HEK293 (cell line): ENCODE results near the gene EEFSEC.

Source experiments
- CTCF ChIA-PET: fragments of 350-600 bp; formaldehyde crosslinking; extraction: SDS; loops from one replicate; lab custom pipeline; 2021; ENCODE audit warnings: antibody characterized with exemption; lab: Yijun Ruan, JAX
- POLR2A ChIA-PET: fragments of 300-600 bp; formaldehyde crosslinking; extraction: SDS; loops from one replicate; lab custom pipeline; 2020; ENCODE audit warnings: antibody characterized with exemption, inconsistent platforms; lab: Yijun Ruan, JAX
- H3K27ac ChIP-seq: fragments of 200-500 bp; sonication (Bioruptor generic); 2 replicates; pipeline ENCODE4 v1.5.1; 2014; ENCODE audit warnings: low read depth, low read length, control low read depth, inconsistent platforms; ENCODE audit errors: extremely low read depth
- H3K36me3 ChIP-seq, 2 experiments: fragments of 200-500 bp in 1 of 2; sonication (Bioruptor generic) in 1 of 2; 1 replicate in 1 of 2; 2 replicates in 1 of 2; pipeline ENCODE4 v1.5.1; 2014 to 2017; ENCODE audit warnings: inconsistent platforms in 2 of 2, low read length in 2 of 2; ENCODE audit not compliant: control insufficient read depth in 2 of 2, insufficient read depth in 1 of 2
- H3K4me1 ChIP-seq: fragments of 200-500 bp; sonication (Bioruptor generic); 2 replicates; pipeline ENCODE4 v1.5.1; 2014; ENCODE audit warnings: mild to moderate bottlenecking, low read length, inconsistent platforms; ENCODE audit not compliant: control insufficient read depth, insufficient read depth
- H3K4me3 ChIP-seq: 2 replicates; pipeline ENCODE4 v1.5.1; 2011; ENCODE audit warnings: low read depth, mild to moderate bottlenecking, control low read depth, low read length, moderate library complexity
- H3K9me3 ChIP-seq: fragments of 200-500 bp; sonication (Bioruptor generic); 2 replicates; pipeline ENCODE4 v1.5.1; 2014; ENCODE audit warnings: low read depth, low read length, inconsistent platforms; ENCODE audit not compliant: control insufficient read depth, insufficient read depth
- GFI1B ChIP-seq: fragments of 450-650 bp; formaldehyde crosslinking; IDR thresholded peaks from 2 replicates; pipeline ENCODE4 v1.5.1; 2016; ENCODE audit warnings: missing biosample characterization, missing genetic modification characterization
- OSR2 ChIP-seq: fragments of 450-650 bp; formaldehyde crosslinking; IDR thresholded peaks from 2 replicates; pipeline ENCODE4 v1.5.1; 2016; ENCODE audit warnings: missing biosample characterization, missing genetic modification characterization
- ZBTB26 ChIP-seq: fragments of 450-650 bp; formaldehyde crosslinking; optimal IDR thresholded peaks from 2 replicates; pipeline ENCODE3; 2016; ENCODE audit warnings: missing biosample characterization, mild to moderate bottlenecking, missing genetic modification characterization
- ZBTB49 ChIP-seq: fragments of 450-650 bp; formaldehyde crosslinking; IDR thresholded peaks from 2 replicates; pipeline ENCODE4 v1.5.1; 2016; ENCODE audit warnings: missing biosample characterization, missing genetic modification characterization, low read depth
- ZNF155 ChIP-seq: fragments of 450-650 bp; formaldehyde crosslinking; IDR thresholded peaks from 2 replicates; pipeline ENCODE4 v1.5.1; 2016; ENCODE audit warnings: missing biosample characterization, missing genetic modification characterization
- ZNF335 ChIP-seq: fragments of 450-650 bp; formaldehyde crosslinking; conservative IDR thresholded peaks from 2 replicates; pipeline ENCODE4 v1.5.1; 2016; ENCODE audit warnings: missing biosample characterization, missing genetic modification characterization
- ZNF394 ChIP-seq: fragments of 450-650 bp; formaldehyde crosslinking; IDR thresholded peaks from 2 replicates; pipeline ENCODE4 v1.5.1; 2016; ENCODE audit warnings: missing biosample characterization, missing genetic modification characterization, mild to moderate bottlenecking, moderate library complexity, borderline replicate concordance
- ZNF426 ChIP-seq: fragments of 450-650 bp; formaldehyde crosslinking; IDR thresholded peaks from 2 replicates; pipeline ENCODE4 v1.5.1; 2017; ENCODE audit warnings: missing biosample characterization, missing genetic modification characterization, mild to moderate bottlenecking, inconsistent platforms, moderate library complexity
- ZNF449 ChIP-seq: fragments of 450-650 bp; formaldehyde crosslinking; IDR thresholded peaks from 2 replicates; pipeline ENCODE4 v1.5.1; 2017; ENCODE audit warnings: missing biosample characterization, mild to moderate bottlenecking, missing genetic modification characterization, moderate library complexity
- ZNF488 ChIP-seq: fragments of 450-650 bp; formaldehyde crosslinking; IDR thresholded peaks from 2 replicates; pipeline ENCODE4 v1.5.1; 2016; ENCODE audit warnings: missing biosample characterization, missing genetic modification characterization
- ZNF513 ChIP-seq: fragments of 450-650 bp; IDR thresholded peaks from 2 replicates; pipeline ENCODE4 v1.5.1; 2018; ENCODE audit warnings: missing biosample characterization, missing genetic modification characterization
- ZNF530 ChIP-seq: fragments of 450-650 bp; formaldehyde crosslinking; IDR thresholded peaks from 2 replicates; pipeline ENCODE4 v1.5.1; 2016; ENCODE audit warnings: low read depth, missing biosample characterization, missing genetic modification characterization
- ZNF560 ChIP-seq: fragments of 450-650 bp; formaldehyde crosslinking; IDR thresholded peaks from 2 replicates; pipeline ENCODE4 v1.5.1; 2017; ENCODE audit warnings: missing biosample characterization, missing genetic modification characterization, borderline replicate concordance
- ZNF670 ChIP-seq: fragments of 450-650 bp; formaldehyde crosslinking; IDR thresholded peaks from 2 replicates; pipeline ENCODE4 v1.5.1; 2016; ENCODE audit warnings: missing biosample characterization, missing genetic modification characterization, low read depth
- ZNF747 ChIP-seq: fragments of 450-650 bp; formaldehyde crosslinking; IDR thresholded peaks from 2 replicates; pipeline ENCODE4 v1.5.1; 2016; ENCODE audit warnings: missing biosample characterization, missing genetic modification characterization
- ZNF843 ChIP-seq: fragments of 450-650 bp; formaldehyde crosslinking; IDR thresholded peaks from 2 replicates; pipeline ENCODE4 v1.5.1; 2016; ENCODE audit warnings: missing biosample characterization, missing genetic modification characterization
- ZSCAN30 ChIP-seq: fragments of 450-650 bp; IDR thresholded peaks from 2 replicates; pipeline ENCODE4 v1.5.1; 2018; ENCODE audit warnings: missing biosample characterization, mild to moderate bottlenecking, missing genetic modification characterization, moderate library complexity
- ZSCAN4 ChIP-seq: fragments of 450-650 bp; formaldehyde crosslinking; IDR thresholded peaks from 2 replicates; pipeline ENCODE4 v1.5.1; 2017; ENCODE audit warnings: missing biosample characterization, missing genetic modification characterization
- ZSCAN5A ChIP-seq: fragments of 450-650 bp; formaldehyde crosslinking; IDR thresholded peaks from 2 replicates; pipeline ENCODE4 v1.5.1; 2016; ENCODE audit warnings: missing biosample characterization, missing genetic modification characterization

Gene EEFSEC

GRCh38 chr3:128123538-128124368 lies 29.5 kb upstream of the EEFSEC start, which contains the start of gene RUVBL1 (continued):
- TF ChIP-seq ZSCAN5A (tag by site-specific recombination) (peak; percentile 90; the same call in 1 of the 2 replicates), ZSCAN4 (tag by site-specific recombination) (0 out of 2 replicates have a peak, but pooled peaks have one; percentile 18), ZBTB49 (no peak), ZNF747 (tag by site-specific recombination) (no peak)

GRCh38 chr3:128127236-128127635 lies 26.0 kb upstream of the EEFSEC start:
- TF ChIP-seq OSR2, result no peak
- no peak for TF ChIP-seq ZNF560 (tag by site-specific recombination)
- no peak for TF ChIP-seq ZNF670 (tag by site-specific recombination)
- no peak for TF ChIP-seq ZNF843 (tag by site-specific recombination)
- no peak for TF ChIP-seq GFI1B (tag by site-specific recombination)
- Histone ChIP-seq H3K4me1 (no peaks in the 10 kb centered on the region), H3K9me3 (no peaks in the 10 kb centered on the region), H3K4me3 (no peak overlapping the region), H3K27ac (no peak overlapping the region), H3K36me3 (peaks cover 0 to 1% of the 10 kb centered on the region in 2 experiments; a peak in 1 of 3 replicates)
- POLR2A ChIA-PET, result no interaction called here
- CTCF ChIA-PET, result no interaction called here

GRCh38 chr3:128128251-128128650 lies 25.0 kb upstream of the EEFSEC start:
- Histone ChIP-seq H3K36me3 (no peaks in the 10 kb centered on the region), H3K4me3 (no peak overlapping the region), H3K4me1 (no peaks in the 10 kb centered on the region), H3K27ac (no peak overlapping the region), H3K9me3 (no peaks in the 10 kb centered on the region)
- POLR2A ChIA-PET, result no interaction called here
- CTCF ChIA-PET, result interaction anchor here (0.5 to 0.6 kb wide), 2 partner anchors 65 to 474 kb away, joined by 3 read pairs; no protein-coding TSS in a partner anchor
- no peak for TF ChIP-seq ZSCAN30 (tag by site-specific recombination)
- no peak for TF ChIP-seq ZNF488 (tag by site-specific recombination)
- TF ChIP-seq ZNF513, result no peak
- TF ChIP-seq ZNF394 (tag by site-specific recombination), result no peak
- no peak for TF ChIP-seq ZNF155 (tag by site-specific recombination)
- TF ChIP-seq ZNF335 (tag by site-specific recombination), result no peak
- no peak for TF ChIP-seq ZBTB26 (tag by site-specific recombination)
- TF ChIP-seq ZNF530 (tag by site-specific recombination), result no peak
- TF ChIP-seq ZNF449, result no peak
- no peak for TF ChIP-seq ZNF426 (tag by site-specific recombination)
